Hepatocyte (in vitro differentiated cells): ENCODE data around the gene PRDX3.

Experiments
- EZH2 ChIP-seq: fragments of 200-600 bp; sonication (generic); IDR thresholded peaks from 2 replicates; pipeline ENCODE4 v1.6.1; 2016; ENCODE audit warnings: antibody characterized with exemption, mild to moderate bottlenecking, borderline replicate concordance
- TF ChIP-seq, protein P1 (sequence below): fragments of 200-600 bp; sonication (generic); IDR thresholded peaks from 2 replicates; pipeline ENCODE4 v1.5.1; 2016; ENCODE audit warnings: antibody characterized with exemption, mild to moderate bottlenecking; ENCODE audit not compliant: poor library complexity

DNA sequence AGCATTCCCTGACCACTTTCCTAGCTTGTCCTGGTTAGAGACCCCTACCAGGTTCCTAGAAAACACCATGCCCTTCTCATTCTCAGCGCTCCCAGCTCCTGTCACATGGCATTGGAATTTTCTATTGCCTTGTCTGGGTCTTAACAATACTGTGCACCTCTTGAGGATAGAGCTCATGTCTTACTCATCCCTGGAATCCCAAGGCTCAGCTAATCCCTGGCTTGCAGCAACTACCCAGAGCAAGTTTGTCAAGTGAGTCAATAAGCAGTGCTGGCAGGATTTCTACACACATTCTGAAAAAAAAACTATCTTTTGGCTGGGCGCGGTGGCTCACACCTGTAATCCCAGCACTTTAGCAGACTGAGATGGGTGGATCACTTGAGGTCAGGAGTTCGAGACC, 11.7 kb upstream of the PRDX3 start:
- TF ChIP-seq EZH2, result no peak
- TF ChIP-seq, protein P1, sequence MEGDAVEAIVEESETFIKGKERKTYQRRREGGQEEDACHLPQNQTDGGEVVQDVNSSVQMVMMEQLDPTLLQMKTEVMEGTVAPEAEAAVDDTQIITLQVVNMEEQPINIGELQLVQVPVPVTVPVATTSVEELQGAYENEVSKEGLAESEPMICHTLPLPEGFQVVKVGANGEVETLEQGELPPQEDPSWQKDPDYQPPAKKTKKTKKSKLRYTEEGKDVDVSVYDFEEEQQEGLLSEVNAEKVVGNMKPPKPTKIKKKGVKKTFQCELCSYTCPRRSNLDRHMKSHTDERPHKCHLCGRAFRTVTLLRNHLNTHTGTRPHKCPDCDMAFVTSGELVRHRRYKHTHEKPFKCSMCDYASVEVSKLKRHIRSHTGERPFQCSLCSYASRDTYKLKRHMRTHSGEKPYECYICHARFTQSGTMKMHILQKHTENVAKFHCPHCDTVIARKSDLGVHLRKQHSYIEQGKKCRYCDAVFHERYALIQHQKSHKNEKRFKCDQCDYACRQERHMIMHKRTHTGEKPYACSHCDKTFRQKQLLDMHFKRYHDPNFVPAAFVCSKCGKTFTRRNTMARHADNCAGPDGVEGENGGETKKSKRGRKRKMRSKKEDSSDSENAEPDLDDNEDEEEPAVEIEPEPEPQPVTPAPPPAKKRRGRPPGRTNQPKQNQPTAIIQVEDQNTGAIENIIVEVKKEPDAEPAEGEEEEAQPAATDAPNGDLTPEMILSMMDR, result no peak
